Fibroblast of the aortic adventitia (primary cell): ENCODE data around the gene TGOLN2. TPM values are rescaled to one million over a fixed set of nuclear protein-coding genes. Genes with fewer than 3 reads are reported as not detected.

Experiments used
- DNase-seq: peaks from one replicate; pipeline ENCODE4 v3.0.0-alpha.2; 2010; ENCODE audit warnings: low read depth
- H3K4me3 ChIP-seq: 2 replicates; pipeline ENCODE4 v1.5.1; 2011; ENCODE audit warnings: low read depth, mild to moderate bottlenecking, control low read depth, low read length, moderate library complexity
- CTCF ChIP-seq: IDR thresholded peaks from 2 replicates; pipeline ENCODE4 v1.5.1; 2011; ENCODE audit warnings: mild to moderate bottlenecking, low read length, control low read depth, inconsistent platforms; ENCODE audit not compliant: insufficient read depth
- total RNA-seq: library from RNA; depleted of rRNA; stranded (reverse); fragments of >200 nt; gene quantifications from 2 replicates; pipeline ENCODE4 v1.2.3, GENCODE V29; 2012; ENCODE audit warnings: low replicate concordance

Gene TGOLN2
- total RNA-seq, result 90.3 and 112 TPM in 2 replicates

GRCh38 chr2:85327822-85328617 lies at the start of gene TGOLN2:
Gene TGOLN2, minus strand, starts transcription at chr2:85327989. Its CDS starts 27 bp downstream, at chr2:85327962.
- H3K4me3 ChIP-seq, result peak within 1 kb of the TSS; percentile 91
- DNase-seq, result peak; percentile 87
- TF ChIP-seq CTCF, result peak; percentile 19

DNA sequence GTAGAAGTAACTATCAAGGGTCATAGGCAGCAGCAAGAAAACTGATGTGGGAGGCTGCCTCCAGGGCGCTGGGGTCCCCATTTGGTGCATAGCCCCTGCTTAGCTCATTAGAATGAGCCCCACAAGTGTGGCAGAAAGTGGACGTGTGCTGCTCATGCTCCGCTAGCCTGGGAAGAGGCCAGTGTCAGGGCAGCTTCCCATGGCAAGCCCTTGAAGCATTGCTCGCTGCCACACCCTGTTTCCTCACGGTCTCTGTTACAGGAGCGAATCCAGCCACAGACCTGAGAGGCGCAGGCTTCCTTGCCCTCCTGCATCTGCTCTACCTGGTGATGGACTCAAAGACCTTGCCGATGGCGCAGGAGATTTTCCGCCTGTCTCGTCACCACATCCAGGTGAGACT lies 49.3 kb upstream of the TGOLN2 start:
- no peak for DNase-seq
- no peak overlapping the region for H3K4me3 ChIP-seq
- no peak for TF ChIP-seq CTCF

GRCh38 chr2:85376291-85377065 lies 48.7 kb upstream of the TGOLN2 start:
- no peak for TF ChIP-seq CTCF
- H3K4me3 ChIP-seq, result no peak overlapping the region
- DNase-seq, result peak; percentile 38

GRCh38 chr2:85371045-85371444 lies 43.3 kb upstream of the TGOLN2 start:
- no peak overlapping the region for H3K4me3 ChIP-seq
- no peak for DNase-seq
- no peak for TF ChIP-seq CTCF

DNA sequence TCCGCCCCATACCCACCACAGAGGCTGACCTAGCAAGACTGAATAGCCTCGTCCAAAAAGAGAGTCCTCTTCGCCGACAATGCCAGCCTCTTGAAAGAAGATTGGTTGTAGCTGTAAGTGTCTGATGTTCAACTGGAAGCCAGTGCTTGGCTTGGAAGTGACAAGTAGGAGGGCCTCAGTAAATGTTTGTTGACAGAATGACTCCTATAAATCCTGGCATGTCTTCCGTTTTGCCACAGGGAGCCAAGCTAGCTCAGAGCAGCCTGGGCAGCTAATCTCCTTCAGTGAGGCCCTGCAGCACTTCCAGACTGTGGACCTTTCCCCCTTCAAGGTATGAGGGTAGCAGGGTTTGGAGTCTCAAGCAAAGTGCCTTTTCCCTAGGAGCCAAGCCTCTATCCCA lies 41.7 kb upstream of the TGOLN2 start:
- no peak for TF ChIP-seq CTCF
- no peak for DNase-seq
- no peak overlapping the region for H3K4me3 ChIP-seq

- no peak for TF ChIP-seq CTCF
- DNase-seq, result no peak
- no peak overlapping the region for H3K4me3 ChIP-seq
Measured at GRCh38 chr2:85368921-85369320, 41.1 kb upstream of the TGOLN2 start.
